Retina (tissue), 1 donor: ENCODE results near the gene CCDC181.
A peak's percentile ranks its signal among the peaks of the same experiment; 100 is the strongest.

Experiments
- DNase-seq: peaks from one replicate; pipeline ENCODE4 v3.0.0-alpha.2; 2016

The CCDC181 gene

GRCh38 chr1:169392406-169392805 lies 34.9 kb downstream of the CCDC181 start:
- no peak for DNase-seq

DNA sequence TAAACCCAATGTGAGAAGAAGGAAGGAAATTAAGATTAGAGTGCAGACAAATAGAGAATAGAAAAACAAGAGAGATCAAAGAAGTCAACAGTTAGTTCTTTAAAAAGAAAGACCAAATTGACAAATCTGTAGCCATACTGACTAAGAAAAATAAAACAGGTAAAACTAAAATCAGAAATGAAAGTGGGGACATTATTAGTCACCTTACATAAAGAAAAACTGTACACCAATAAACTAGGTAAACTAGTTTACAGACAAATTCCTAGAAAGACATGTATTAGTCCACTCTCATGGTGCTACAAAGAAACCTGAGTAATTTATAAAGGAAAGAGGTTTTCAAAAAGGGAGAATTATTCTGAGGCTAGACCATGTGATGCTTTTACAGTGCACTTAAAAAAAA lies 37.0 kb downstream of the CCDC181 start:
- no peak for DNase-seq

DNA sequence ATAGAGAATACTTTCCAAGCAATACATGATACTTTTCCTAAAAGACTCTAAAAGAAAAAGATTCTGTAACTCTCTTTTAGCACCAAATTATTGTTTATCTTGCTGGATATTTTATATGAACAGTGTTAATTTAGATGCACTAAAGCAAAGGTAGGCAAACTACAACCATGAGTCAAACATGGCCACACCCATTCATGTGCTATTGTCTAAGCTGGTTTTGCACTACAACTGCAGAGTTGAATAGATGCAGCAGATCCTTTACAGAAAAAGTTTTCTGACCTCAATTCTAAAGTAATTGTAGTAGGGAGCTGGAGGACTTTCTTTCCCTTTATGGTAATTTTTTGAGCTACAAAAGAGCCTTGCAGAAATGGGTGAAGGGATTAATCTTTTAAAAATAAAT lies 39.9 kb downstream of the CCDC181 start:
- DNase-seq: no peak

GRCh38 chr1:169383449-169383848 lies 43.8 kb downstream of the CCDC181 start:
- DNase-seq: no peak

DNA sequence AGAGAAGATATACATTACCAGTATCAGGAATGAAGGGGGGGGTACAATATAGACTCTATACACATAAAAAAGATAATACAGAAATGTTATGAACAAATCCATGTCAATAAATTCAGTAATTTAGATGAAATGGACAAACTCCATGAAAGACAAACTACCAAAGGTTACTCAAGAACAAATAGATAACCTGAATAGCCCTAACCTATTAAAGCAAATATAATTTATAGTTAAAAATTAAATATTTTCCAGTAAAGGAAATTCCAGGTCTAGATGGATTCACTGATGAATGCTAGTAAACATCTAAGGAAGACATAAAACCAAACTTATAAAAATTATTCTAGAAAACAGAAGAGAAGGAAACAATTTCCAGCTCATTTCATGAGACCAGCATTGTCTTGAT lies 46.1 kb downstream of the CCDC181 start:
- no peak for DNase-seq

DNA sequence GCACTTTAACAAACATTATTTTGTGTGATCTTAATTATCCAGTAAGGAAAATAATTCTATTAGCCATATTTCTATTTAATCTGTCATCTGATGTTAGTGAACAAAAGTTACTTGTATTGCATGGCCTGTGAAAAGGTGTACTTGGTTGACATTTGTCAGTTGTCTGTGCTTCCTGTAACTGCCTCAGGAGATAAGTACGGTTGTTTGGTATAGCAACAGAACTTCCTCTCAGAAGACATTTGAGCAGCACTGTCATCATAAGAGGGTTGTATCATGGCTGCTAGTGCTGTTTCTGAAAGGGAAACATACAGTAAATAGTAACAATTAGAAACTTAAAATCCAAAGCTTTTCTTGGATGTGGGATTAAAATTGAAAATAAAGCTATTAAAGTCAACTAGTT lies 55.9 kb downstream of the CCDC181 start:
- no peak for DNase-seq

GRCh38 chr1:169368406-169368769 lies 58.9 kb downstream of the CCDC181 start:
- no peak for DNase-seq

DNA sequence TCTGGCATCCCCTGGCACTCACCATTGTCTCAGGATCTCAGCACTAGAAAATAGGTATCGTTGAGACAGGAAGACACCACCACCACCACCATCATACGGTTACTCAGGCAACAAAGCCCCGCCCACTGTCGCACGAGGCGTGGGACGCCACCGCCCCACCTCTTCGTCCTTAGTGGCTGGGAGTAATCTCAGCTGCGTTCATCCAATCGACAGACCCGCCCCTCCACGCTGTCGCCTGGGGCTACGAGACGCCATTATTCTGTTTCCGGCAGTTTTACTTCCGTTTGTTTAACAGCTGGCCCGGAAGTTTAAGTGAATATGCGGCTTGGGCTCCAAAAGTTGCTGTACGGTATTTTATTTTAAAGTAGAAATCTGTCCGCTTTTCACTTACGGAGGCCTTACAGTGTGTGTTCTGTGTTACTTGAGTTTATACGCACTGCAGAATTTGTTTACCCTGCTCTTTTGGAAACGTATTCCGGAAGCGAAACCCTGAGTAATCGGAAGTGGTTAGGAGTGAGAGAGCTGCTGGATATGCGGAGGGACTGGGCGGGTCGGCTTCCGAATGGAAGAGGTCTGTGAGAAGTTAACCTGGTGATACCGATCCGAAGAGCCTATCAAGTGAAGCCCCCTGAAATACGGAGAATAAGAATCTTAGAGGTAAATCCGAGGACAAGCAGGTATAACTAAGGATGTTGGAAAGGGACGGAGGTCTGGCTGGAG lies 59.4 kb downstream of the CCDC181 start, which contains the start of the genes BLZF1 and NME7:
BLZF1 (plus strand) TSS at position 510 of the 720 bp plus-strand sequence. CDS start 1,328 bp downstream, outside the sequence.
NME7 (minus strand) TSS at position 112 of the 720 bp plus-strand sequence; CDS start at position 25, 87 bp downstream.
- peak; percentile 98 for DNase-seq

GRCh38 chr1:169367096-169367685 lies 60.1 kb downstream of the CCDC181 start:
- DNase-seq: peak; percentile 3

DNA sequence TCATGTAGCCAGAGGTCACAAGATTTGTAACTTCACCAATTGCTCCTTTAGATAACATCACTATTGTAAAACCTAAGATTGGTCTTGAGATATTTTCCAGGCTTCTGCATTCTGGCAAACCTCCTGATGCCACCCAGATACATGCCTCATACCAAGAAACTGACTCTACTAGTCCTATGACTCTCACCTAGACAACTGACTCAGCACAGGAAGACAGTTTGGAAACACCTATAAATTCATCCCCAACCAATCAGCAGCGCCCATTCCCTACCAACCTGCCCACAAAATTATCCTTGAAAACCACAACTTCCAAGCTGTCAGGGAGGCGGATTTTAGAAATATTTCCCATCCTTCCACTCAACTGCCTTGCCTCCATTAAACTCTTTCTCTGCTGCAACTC lies 62.3 kb downstream of the CCDC181 start:
- DNase-seq: no peak

DNA sequence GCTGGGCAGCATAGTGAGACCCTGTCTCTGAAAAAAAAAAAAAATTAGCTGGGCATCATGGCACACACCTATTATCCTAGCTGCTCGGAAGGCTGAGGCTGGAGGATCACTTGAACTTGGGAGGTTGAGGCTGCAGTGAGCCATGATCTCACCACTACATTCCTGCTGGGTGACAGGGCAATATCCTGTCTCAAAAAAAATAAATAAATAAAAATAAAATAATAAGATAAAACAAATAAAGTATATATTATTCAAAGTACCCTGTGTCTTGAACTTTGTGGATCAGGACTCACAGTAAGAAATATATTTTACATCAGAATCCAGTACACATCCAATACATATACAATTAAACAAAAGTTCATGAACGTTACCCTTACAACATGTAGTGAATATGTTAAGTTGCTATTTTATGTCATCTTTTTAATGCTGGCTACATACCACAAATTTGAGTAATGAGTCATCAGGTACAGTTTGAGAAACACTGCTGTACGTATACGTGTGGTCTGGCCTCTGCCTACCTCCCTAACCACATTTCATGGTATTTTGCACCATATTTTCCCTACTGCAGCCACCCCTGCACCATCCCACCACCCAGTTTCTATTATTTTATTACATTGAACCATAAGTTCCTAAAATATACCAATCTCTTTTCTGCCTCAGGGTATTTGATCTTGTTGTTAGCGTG lies 64.1 kb downstream of the CCDC181 start:
- DNase-seq: no peak

- DNase-seq: no peak
Measured at GRCh38 chr1:169361281-169361680, 66.0 kb downstream of the CCDC181 start.

DNA sequence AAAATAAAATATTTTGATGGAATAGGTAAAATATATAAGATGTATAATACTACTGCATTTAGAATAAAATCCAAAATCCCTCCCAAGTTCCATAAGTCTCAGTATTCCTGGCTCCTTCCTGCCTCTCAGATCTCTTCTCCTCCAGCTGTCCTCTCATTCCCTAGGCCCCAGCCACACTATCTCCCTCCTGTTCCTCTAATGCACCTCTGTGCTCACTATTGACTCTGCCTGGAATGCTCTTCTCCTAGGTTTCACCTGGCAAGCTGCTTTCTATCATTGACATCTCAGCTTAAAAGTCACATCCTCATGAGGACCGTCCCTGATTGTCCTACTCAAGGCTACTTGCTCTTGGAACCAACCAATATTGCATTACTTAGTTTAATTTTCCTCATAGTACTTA lies 66.9 kb downstream of the CCDC181 start:
- no peak for DNase-seq

GRCh38 chr1:169348383-169349036 lies 78.8 kb downstream of the CCDC181 start:
- peak; percentile 44 for DNase-seq

- no peak for DNase-seq
Measured at GRCh38 chr1:169347688-169348382, 79.4 kb downstream of the CCDC181 start.

- no peak for DNase-seq
Measured at GRCh38 chr1:169346036-169346589, 81.2 kb downstream of the CCDC181 start.

DNA sequence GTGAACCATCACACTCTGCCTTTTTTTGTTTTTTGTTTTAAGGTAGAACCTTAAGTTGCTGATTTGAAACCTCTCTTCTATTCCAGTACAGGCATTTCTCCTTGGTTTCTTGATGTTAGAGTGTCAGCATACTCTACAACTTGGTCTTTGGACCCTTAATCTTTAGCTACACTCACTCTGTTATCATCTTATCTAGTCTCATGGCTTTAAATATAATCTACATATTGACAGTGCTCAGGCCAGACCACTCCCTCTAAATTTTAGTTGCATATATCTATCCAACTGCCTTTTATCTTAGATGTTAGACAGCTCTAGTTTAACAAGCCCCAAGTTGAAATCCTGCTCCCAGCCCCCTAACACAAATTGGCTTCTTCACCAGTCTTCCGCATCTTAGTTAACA lies 81.8 kb downstream of the CCDC181 start:
- no peak for DNase-seq
